Measurements from ENCODE around the gene KLC4.
"Not testable (repeated sequence)": the region's sequence is repeated elsewhere in the genome, so short reads cannot be mapped to it uniquely, and the experiment has no call there.

The KLC4 gene

GRCh38 chr6:43070028-43070632, 10.7 kb downstream of the KLC4 start:
- DNase-seq (ENCODE audit: low read depth) = no peak

GRCh38 chr6:43074847-43075669, 15.6 kb downstream of the KLC4 start:
- DNase-seq (ENCODE audit: low read depth) = no peak

- DNase-seq (ENCODE audit: low read depth) = no peak
Measured at GRCh38 chr6:43075670-43076463, 16.4 kb downstream of the KLC4 start, which contains the start of gene PTK7. PTK7 (plus strand) TSS chr6:43076314; CDS start chr6:43076489, 175 bp downstream.

- no peak for DNase-seq (ENCODE audit: low read depth)
Measured at GRCh38 chr6:43076464-43077332, 17.3 kb downstream of the KLC4 start.

GRCh38 chr6:43077333-43077809, 17.9 kb downstream of the KLC4 start:
- no peak for DNase-seq (ENCODE audit: low read depth)

- no peak for DNase-seq (ENCODE audit: low read depth)
Measured at GRCh38 chr6:43077981-43078511, 18.6 kb downstream of the KLC4 start.

- no peak for DNase-seq (ENCODE audit: low read depth)
Measured at GRCh38 chr6:43078691-43079090, 19.3 kb downstream of the KLC4 start.

GRCh38 chr6:43081043-43081442, 21.6 kb downstream of the KLC4 start:
- DNase-seq (ENCODE audit: low read depth) = no peak

- not testable (repeated sequence) for DNase-seq (ENCODE audit: low read depth)
Measured at GRCh38 chr6:43081922-43082321, 22.5 kb downstream of the KLC4 start.

GRCh38 chr6:43082806-43083655, 23.6 kb downstream of the KLC4 start:
- DNase-seq (ENCODE audit: low read depth) = no peak

GRCh38 chr6:43086022-43086658, 26.7 kb downstream of the KLC4 start:
- no peak for DNase-seq (ENCODE audit: low read depth)

GRCh38 chr6:43088654-43089056, 29.2 kb downstream of the KLC4 start:
- DNase-seq (ENCODE audit: low read depth) = no peak

- no peak for DNase-seq (ENCODE audit: low read depth)
Measured at GRCh38 chr6:43089467-43089866, 30.0 kb downstream of the KLC4 start.

- DNase-seq (ENCODE audit: low read depth) = no peak
Measured at GRCh38 chr6:43089874-43090558, 30.6 kb downstream of the KLC4 start.

- DNase-seq (ENCODE audit: low read depth) = no peak
Measured at GRCh38 chr6:43090559-43090956, 31.1 kb downstream of the KLC4 start.

GRCh38 chr6:43091020-43091419, 31.6 kb downstream of the KLC4 start:
- no peak for DNase-seq (ENCODE audit: low read depth)

GRCh38 chr6:43091436-43091991, 32.1 kb downstream of the KLC4 start:
- no peak for DNase-seq (ENCODE audit: low read depth)

- no peak for DNase-seq (ENCODE audit: low read depth)
Measured at GRCh38 chr6:43092635-43093034, 33.2 kb downstream of the KLC4 start.
